NCI-H128 (cell line): ENCODE measurements around the gene SUPT3H.

ENCODE experiments used
- DNase-seq: peaks from one replicate; lab custom pipeline; 2025; ENCODE audit not compliant: unreplicated experiment; lab: John Stamatoyannopoulos, UW

The SUPT3H gene

GRCh38 chr6:45260696-45261095, 117.0 kb downstream of the SUPT3H start:
- no peak for DNase-seq

- no peak for DNase-seq
These were observed 120.7 kb downstream of the SUPT3H start for GRCh38 chr6:45256697-45257695.

- DNase-seq, result no peak
These were observed 122.3 kb downstream of the SUPT3H start for GRCh38 chr6:45255434-45255833.

GRCh38 chr6:45254253-45254652, 123.5 kb downstream of the SUPT3H start:
- DNase-seq, result no peak

- no peak for DNase-seq
These were observed 124.3 kb downstream of the SUPT3H start for GRCh38 chr6:45253453-45253852.

GRCh38 chr6:45231660-45232059, 146.1 kb downstream of the SUPT3H start:
- no peak for DNase-seq

GRCh38 chr6:45229416-45229815, 148.3 kb downstream of the SUPT3H start:
- no peak for DNase-seq

- DNase-seq, result no peak
These were observed 151.7 kb downstream of the SUPT3H start for GRCh38 chr6:45226081-45226480.

- no peak for DNase-seq
These were observed 155.4 kb downstream of the SUPT3H start for GRCh38 chr6:45222380-45222779.

GRCh38 chr6:45215759-45216158, 162.0 kb downstream of the SUPT3H start:
- DNase-seq, result no peak

- DNase-seq, result no peak
These were observed 164.8 kb downstream of the SUPT3H start for GRCh38 chr6:45212976-45213375.

GRCh38 chr6:45209762-45210161, 168.0 kb downstream of the SUPT3H start:
- DNase-seq, result no peak

- DNase-seq, result no peak
These were observed 170.8 kb downstream of the SUPT3H start for GRCh38 chr6:45206793-45207492.

GRCh38 chr6:45201484-45201883, 176.2 kb downstream of the SUPT3H start:
- no peak for DNase-seq

- DNase-seq, result no peak
These were observed 177.2 kb downstream of the SUPT3H start for GRCh38 chr6:45200510-45200909.

- DNase-seq, result no peak
These were observed 178.2 kb downstream of the SUPT3H start for GRCh38 chr6:45199554-45199953.

GRCh38 chr6:45196121-45196520, 181.6 kb downstream of the SUPT3H start:
- no peak for DNase-seq

GRCh38 chr6:45195137-45195536, 182.6 kb downstream of the SUPT3H start:
- DNase-seq, result no peak

- DNase-seq, result no peak
These were observed 185.2 kb downstream of the SUPT3H start for GRCh38 chr6:45192556-45192955.

GRCh38 chr6:45191414-45191813, 186.3 kb downstream of the SUPT3H start:
- DNase-seq, result no peak

- DNase-seq, result no peak
These were observed 189.9 kb downstream of the SUPT3H start for GRCh38 chr6:45187836-45188235.
